OCI-LY1 (cell line): ENCODE data around the gene IL11.

Source experiments
- H2AFZ ChIP-seq: fragments of 200-600 bp; sonication (generic), shearing (Covaris generic); 2 replicates; pipeline ENCODE4 v1.6.0; 2014; ENCODE audit warnings: antibody characterized with exemption, mild to moderate bottlenecking, low read length
- H3F3A ChIP-seq: fragments of 200-600 bp; sonication (generic), shearing (Covaris generic); 2 replicates; pipeline ENCODE4 v1.6.0; 2014; ENCODE audit warnings: mild to moderate bottlenecking, antibody characterized with exemption, low read length, moderate library complexity; ENCODE audit not compliant: insufficient read depth
- H3K27ac ChIP-seq: fragments of 200-600 bp; sonication (generic); 2 replicates; pipeline ENCODE4 v1.5.1; 2014; ENCODE audit warnings: low read length, mixed run types, mild to moderate bottlenecking, low read depth; ENCODE audit not compliant: poor library complexity, severe bottlenecking
- H3K27me3 ChIP-seq: fragments of 200-600 bp; sonication (generic); 2 replicates; pipeline ENCODE4 v1.6.0; 2014; ENCODE audit warnings: antibody characterized with exemption, mild to moderate bottlenecking, low read length, moderate library complexity; ENCODE audit not compliant: insufficient read depth
- H3K36me3 ChIP-seq: fragments of 200-600 bp; sonication (generic); 2 replicates; pipeline ENCODE4 v1.6.1; 2014; ENCODE audit warnings: mild to moderate bottlenecking, antibody characterized with exemption, low read length, moderate library complexity, mixed read lengths; ENCODE audit not compliant: insufficient read depth
- H3K4me1 ChIP-seq: fragments of 200-600 bp; sonication (generic); 2 replicates; pipeline ENCODE4 v1.5.1; 2014; ENCODE audit warnings: mild to moderate bottlenecking, low read length, moderate library complexity; ENCODE audit not compliant: insufficient read depth, severe bottlenecking
- H3K4me2 ChIP-seq: fragments of 200-600 bp; sonication (generic), shearing (Covaris generic); 2 replicates; pipeline ENCODE4 v1.6.1; 2014; ENCODE audit warnings: low read length
- H3K4me3 ChIP-seq: fragments of 200-600 bp; sonication (generic); 2 replicates; pipeline ENCODE4 v1.5.1; 2014; ENCODE audit warnings: low read length, low read depth, mild to moderate bottlenecking, mixed read lengths; ENCODE audit not compliant: poor library complexity, severe bottlenecking
- H3K79me2 ChIP-seq: fragments of 200-600 bp; shearing (Covaris generic); 2 replicates; pipeline ENCODE4 v1.6.1; 2016; ENCODE audit warnings: mixed run types, low read length, mixed read lengths; ENCODE audit not compliant: insufficient read depth
- H3K9ac ChIP-seq: fragments of 200-600 bp; sonication (generic), shearing (Covaris generic); 2 replicates; pipeline ENCODE4 v1.6.1; 2014; ENCODE audit warnings: mild to moderate bottlenecking, low read length, mixed read lengths
- H3K9me2 ChIP-seq: fragments of 200-600 bp; sonication (generic), shearing (Covaris generic); 2 replicates; pipeline ENCODE4 v1.6.1; 2014; ENCODE audit warnings: low read depth, mild to moderate bottlenecking, low read length, mixed read lengths
- H3K9me3 ChIP-seq: fragments of 200-600 bp; shearing (Covaris generic); 2 replicates; pipeline ENCODE4 v1.6.1; 2014; ENCODE audit warnings: low read length, mixed read lengths
- H4K20me1 ChIP-seq: fragments of 200-600 bp; sonication (generic), shearing (Covaris generic); 2 replicates; pipeline ENCODE4 v1.6.0; 2016; ENCODE audit warnings: mild to moderate bottlenecking, low read length; ENCODE audit not compliant: insufficient read depth
- CTCF ChIP-seq: fragments of 200-600 bp; sonication (generic), shearing (Covaris generic); IDR thresholded peaks from 2 replicates; pipeline ENCODE4 v1.5.1; 2017; ENCODE audit warnings: mild to moderate bottlenecking, antibody characterized with exemption, low read length, moderate library complexity, mixed read lengths
- EZH2 ChIP-seq: fragments of 200-600 bp; sonication (generic), shearing (Covaris generic); IDR thresholded peaks from 2 replicates; pipeline ENCODE4 v1.8.0; 2017; ENCODE audit warnings: borderline replicate concordance, mixed run types, mild to moderate bottlenecking, antibody characterized with exemption, low read length, moderate library complexity, mixed read lengths

Gene IL11

GRCh38 chr19:55350620-55351315, 19.5 kb downstream of the IL11 start:
- TF ChIP-seq CTCF (no peak), EZH2 (no peak)
- no peak overlapping the region for H3K4me2 ChIP-seq
- peaks cover 7% of the 10 kb centered on the region for H3K4me1 ChIP-seq
- H3K9ac ChIP-seq: no peak overlapping the region
- H3K4me3 ChIP-seq: no peak overlapping the region
- H3K36me3 ChIP-seq: peaks cover 6% of the 10 kb centered on the region
- peaks cover 7% of the 10 kb centered on the region for H3K27me3 ChIP-seq
- no peaks in the 10 kb centered on the region for H4K20me1 ChIP-seq
- no peaks in the 10 kb centered on the region for H3K9me3 ChIP-seq
- no peaks in the 10 kb centered on the region for H3F3A ChIP-seq
- no peaks in the 10 kb centered on the region for H3K79me2 ChIP-seq
- H3K9me2 ChIP-seq: no peaks in the 10 kb centered on the region
- no peak overlapping the region for H2AFZ ChIP-seq
- no peak overlapping the region for H3K27ac ChIP-seq

GRCh38 chr19:55348317-55349034, 21.8 kb downstream of the IL11 start:
- Histone ChIP-seq H3K79me2 (no peaks in the 10 kb centered on the region), H4K20me1 (no peaks in the 10 kb centered on the region), H3K27me3 (peaks cover 7% of the 10 kb centered on the region), H3K9me3 (no peaks in the 10 kb centered on the region), H3K27ac (no peak overlapping the region), H3F3A (no peaks in the 10 kb centered on the region), H3K4me2 (no peak overlapping the region), H3K4me1 (peaks cover 4% of the 10 kb centered on the region), H2AFZ (no peak overlapping the region), H3K9me2 (no peaks in the 10 kb centered on the region), H3K9ac (no peak overlapping the region), H3K36me3 (peaks cover 6% of the 10 kb centered on the region), H3K4me3 (no peak overlapping the region)
- TF ChIP-seq EZH2 (no peak), CTCF (no peak)

- TF ChIP-seq CTCF (no peak), EZH2 (no peak)
- Histone ChIP-seq H3K4me1 (no peaks in the 10 kb centered on the region), H2AFZ (no peak overlapping the region), H3K9ac (no peak overlapping the region), H3K27ac (no peak overlapping the region), H3K4me2 (no peak overlapping the region), H3F3A (no peaks in the 10 kb centered on the region), H3K79me2 (no peaks in the 10 kb centered on the region), H3K9me2 (no peaks in the 10 kb centered on the region), H3K9me3 (no peaks in the 10 kb centered on the region), H3K4me3 (no peak overlapping the region), H4K20me1 (no peaks in the 10 kb centered on the region), H3K27me3 (peaks cover 7% of the 10 kb centered on the region), H3K36me3 (peaks cover 10% of the 10 kb centered on the region)
Observed at GRCh38 chr19:55347442-55348009, 22.7 kb downstream of the IL11 start.
